ENCODE measurements around the gene MTRF1L.
"Not testable (repeated sequence)": the region's sequence is repeated elsewhere in the genome, so short reads cannot be mapped to it uniquely, and the experiment has no call there.

Gene MTRF1L

DNA sequence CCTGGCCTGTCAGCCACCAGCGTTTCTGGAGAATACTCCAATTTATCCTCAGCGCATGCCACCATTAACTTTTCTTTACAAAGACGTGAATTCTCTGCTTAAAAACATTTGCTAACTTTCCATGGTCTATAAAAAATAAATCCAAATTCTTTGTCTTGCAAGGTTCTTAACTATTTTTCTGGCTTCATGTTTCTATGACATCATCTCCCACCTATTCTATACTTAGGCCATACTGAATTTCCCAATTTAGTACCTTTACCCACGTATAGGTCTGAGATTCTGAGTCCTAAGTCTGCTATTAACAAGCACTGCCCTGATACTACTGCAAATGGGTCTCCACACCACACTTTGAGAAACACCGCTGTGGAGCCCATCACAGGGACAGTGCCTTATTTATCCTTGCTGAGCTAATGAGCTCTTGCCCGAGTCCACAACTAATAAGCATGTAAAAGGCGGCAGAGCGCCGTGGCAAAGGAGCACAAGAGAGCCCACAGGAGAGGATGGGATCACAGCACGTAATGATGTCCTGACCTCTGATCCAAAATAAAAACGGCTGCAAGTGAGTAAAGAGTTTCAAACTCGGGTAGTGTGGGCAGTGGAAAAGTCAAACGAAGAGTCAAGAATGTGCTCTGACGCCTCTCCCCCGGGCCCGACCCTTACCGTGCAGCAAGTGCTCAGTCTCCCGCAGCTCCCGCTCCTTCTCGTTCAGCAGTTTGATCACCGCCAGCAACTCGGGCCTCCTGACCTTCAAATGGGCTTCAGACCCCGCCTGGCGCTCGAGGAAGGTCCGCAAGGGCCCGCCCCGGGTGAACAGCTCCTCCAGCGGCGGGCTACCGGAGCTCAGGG is 519 bp downstream of the MTRF1L start:
- DNase-seq (ENCODE audit: low read depth) = no peak

DNA sequence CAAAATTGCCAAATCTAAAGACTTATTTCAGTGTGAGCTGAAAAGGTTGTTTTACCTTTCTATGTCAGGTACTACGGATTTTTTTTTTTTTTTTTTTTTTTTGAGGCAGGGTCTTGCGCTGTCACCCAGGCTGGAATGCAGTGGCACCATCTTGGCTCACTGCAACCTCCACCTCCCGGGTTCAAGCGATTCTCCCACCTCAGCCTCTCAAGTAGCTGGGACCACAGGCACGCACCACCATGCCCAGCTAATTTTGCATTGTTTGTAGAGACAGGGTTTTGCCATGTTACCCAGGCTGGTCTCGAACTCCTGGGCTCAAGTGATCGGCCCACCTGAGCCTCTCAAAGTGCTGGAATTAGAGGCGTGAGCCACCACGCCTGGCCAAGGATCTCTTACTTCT is 1.7 kb downstream of the MTRF1L start:
- not testable (repeated sequence) for DNase-seq (ENCODE audit: low read depth)

DNA sequence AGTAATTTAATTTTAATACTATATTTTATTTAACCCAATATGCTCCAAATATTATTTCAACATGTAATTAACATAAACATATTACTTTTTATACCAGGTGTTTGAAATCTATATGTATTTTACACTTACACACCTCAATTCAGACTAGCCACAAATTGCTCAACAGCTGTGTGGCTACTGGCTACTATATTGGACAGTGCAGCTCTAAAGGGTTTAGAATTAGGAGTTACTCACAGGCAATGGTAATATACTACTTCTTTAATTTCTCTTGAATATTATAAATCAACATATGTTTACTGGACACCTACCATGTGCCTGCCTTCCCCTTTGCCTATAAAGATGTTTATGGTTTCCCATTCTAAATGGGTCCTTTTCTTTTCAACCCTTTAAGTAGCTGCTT is 2.3 kb downstream of the MTRF1L start:
- DNase-seq (ENCODE audit: low read depth) = no peak

- not testable (repeated sequence) for DNase-seq (ENCODE audit: low read depth)
These were observed 3.0 kb downstream of the MTRF1L start for GRCh38 chr6:152999538-152999937.

DNA sequence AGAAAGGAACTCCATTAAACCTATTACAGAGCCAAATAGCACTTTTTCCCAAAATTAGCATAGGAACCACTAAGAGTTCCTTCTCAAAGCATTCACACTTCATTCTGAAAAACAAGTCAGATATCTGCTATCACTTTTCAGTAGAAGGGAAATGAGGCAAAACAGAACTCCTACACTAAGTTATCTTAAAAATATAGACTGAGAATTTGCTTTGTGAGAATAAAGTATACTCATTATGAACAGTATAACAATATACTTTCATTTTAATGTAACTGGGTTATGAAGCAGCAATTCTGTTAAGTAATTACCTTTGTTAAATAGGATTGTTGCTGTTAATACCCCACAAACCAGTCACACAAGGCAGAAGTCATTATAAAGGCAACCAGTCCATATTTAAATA is 8.7 kb downstream of the MTRF1L start:
- DNase-seq (ENCODE audit: low read depth) = no peak

DNA sequence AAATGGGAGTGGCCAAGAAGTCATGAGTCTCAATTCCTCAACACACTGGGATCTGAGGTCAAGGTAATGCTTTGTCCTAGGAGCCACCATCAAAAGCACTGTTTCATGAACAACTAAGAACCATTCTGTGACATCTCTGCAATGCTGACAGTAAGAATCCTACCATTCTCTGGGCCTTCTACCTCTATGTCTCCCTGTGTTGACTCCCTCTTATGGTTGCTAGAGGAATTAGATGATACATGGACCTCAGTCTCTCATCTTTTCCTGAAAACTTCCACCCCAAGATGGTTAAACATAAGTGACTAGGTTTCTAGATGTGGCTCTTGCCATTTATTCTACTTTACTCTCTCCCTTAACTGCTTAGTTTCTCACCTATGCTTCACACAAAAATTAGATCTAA is 9.1 kb downstream of the MTRF1L start:
- DNase-seq (ENCODE audit: low read depth) = no peak

- no peak for DNase-seq (ENCODE audit: low read depth)
These were observed 15.5 kb downstream of the MTRF1L start for GRCh38 chr6:152986978-152987377.

- DNase-seq (ENCODE audit: low read depth) = not testable (repeated sequence)
These were observed 17.2 kb downstream of the MTRF1L start for GRCh38 chr6:152985300-152985699.

DNA sequence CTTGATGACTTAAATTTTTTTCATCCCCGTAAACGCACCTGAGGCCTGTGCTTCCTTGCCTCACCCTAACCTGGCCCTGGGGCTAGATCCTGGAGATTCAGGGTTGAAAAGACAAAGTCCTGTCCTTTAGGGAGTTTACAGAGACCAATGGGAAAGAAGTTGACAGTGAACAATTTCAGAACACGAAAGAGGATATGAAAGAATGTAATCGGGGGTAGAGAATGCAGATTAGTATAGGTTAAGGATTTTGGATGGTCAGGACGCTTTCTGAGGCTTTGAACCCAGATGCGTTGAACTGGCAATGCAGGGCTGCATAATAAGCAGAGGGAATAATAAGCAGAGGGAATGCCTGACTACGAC is 18.0 kb downstream of the MTRF1L start:
- DNase-seq (ENCODE audit: low read depth) = no peak

GRCh38 chr6:152983637-152984512 is 18.6 kb downstream of the MTRF1L start:
- DNase-seq (ENCODE audit: low read depth) = peak; percentile 72

GRCh38 chr6:152982904-152983636 is 19.4 kb downstream of the MTRF1L start, which contains the start of gene FBXO5:
FBXO5 (minus strand) TSS chr6:152983041; CDS start chr6:152982959, 82 bp downstream.
- DNase-seq (ENCODE audit: low read depth) = peak; percentile 99

DNA sequence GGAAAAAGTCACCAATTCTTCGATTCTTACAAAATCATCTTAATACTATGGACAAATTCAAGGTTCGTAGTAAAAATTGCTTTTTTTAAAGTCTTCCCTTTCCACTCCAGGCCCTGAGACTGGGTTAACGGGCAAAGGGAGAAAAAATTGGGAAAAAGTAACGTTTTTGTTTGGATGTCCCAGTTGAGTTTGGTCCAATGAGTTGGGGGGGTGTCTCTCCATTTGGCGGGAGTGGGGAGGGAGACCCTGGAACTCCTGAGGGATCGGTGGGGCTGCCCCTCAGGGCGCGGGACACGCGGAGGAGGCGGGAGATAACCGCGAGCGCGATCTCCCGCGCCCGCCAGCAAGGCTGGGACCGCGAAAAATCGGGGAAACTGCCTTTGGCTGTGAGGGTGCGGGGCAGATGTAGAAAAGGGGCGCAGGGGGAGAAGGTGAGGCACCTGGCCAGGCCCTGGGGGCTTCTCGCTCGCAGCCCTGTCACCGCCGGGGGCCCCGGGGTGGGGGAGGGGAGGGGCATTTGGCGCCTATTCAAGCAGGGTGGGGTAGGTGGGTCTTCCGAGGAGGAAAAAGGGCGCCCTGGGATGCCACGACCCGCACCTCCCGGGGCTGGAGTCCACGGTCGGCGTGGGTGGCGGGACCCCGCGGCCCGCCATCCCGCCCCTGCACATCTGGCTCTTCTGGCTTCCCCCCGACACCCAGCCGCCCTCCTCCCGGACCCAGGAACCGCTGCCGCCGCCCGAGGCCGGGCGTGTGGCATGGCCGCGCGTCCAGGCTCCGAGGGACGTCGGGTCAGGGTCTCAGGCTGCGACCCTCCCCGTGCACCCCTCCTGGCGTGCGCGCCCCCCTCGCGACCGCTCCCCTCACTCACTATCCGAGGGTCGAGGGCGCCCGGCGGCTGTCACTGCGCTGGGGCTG is 20.3 kb downstream of the MTRF1L start:
- DNase-seq (ENCODE audit: low read depth) = no peak

- no peak for DNase-seq (ENCODE audit: low read depth)
These were observed 21.3 kb downstream of the MTRF1L start for GRCh38 chr6:152981219-152981618.

GRCh38 chr6:152980656-152981055 is 21.9 kb downstream of the MTRF1L start:
- DNase-seq (ENCODE audit: low read depth) = no peak

DNA sequence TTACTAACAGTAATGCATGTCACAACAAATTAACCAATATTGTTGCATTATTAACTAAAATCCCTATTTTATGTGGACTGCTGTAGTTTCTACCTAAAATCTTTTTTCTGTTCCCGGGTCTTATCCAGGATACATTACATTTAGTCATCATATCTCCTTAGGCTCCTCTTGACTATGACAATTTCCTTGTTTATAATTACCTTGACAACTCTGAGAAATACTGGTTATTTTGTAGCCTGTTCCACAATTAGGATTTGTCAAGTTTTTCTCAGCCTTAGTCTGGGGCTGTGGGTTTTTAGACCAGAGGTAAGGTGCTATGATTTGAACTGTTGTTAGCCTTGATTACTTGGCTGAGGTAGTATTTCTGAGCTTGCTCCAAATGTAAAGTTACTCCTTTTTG is 23.4 kb downstream of the MTRF1L start:
- no peak for DNase-seq (ENCODE audit: low read depth)

GRCh38 chr6:152978058-152978457 is 24.5 kb downstream of the MTRF1L start:
- DNase-seq (ENCODE audit: low read depth) = no peak

- no peak for DNase-seq (ENCODE audit: low read depth)
These were observed 25.0 kb downstream of the MTRF1L start for GRCh38 chr6:152977556-152977955.

DNA sequence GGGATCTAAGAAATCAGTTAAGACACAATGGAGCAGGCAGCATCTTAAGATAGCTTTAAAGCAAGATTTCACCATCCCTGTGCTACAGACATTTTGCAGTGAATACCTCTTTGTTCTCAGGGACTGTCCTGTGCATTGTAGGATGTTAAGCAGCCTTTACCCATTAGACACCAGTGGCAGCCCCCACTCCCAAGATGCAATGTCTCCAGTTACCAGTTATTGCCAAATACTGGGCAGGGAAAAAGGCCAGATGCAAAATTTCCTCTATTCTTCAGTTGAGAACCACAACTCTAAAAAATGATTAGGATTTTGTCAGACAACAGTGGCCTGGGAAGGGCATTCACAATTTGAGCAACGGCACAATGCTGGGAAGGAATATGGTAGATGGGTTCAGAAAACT is 25.8 kb downstream of the MTRF1L start:
- DNase-seq (ENCODE audit: low read depth) = peak; percentile 43

DNA sequence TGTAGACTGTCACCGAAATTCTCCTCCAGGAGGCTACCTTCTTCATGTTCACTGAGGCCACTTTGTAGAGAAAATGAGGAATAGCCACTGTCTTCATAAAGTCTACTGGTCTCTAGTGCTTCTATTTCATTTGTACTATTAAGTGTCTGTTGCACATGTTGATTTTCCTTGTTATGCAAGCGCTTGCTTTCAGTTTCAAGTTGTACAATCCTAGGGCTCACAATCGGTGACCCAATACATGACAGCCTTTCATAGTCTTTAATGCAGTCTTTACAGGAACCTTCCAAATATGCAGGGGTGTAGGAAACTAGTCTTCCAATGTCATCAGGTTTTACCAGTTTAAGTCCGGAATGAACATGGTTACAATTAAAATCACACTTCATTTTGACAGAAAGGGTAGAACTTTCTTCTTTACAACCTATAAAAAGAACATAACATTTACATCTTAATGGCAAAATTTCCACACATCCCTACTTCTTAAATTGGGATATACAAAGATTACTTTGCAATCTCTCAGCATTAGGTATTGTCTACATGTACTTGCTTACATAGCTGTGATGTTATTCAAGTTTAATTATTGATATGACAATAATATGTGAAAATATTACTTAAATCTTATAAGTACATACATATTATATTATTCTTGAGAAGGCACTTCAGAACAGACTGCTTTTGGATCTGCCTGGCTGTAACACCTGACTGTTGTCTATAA is 27.1 kb downstream of the MTRF1L start:
- DNase-seq (ENCODE audit: low read depth) = peak; percentile 25

GRCh38 chr6:152973916-152974315 is 28.6 kb downstream of the MTRF1L start:
- DNase-seq (ENCODE audit: low read depth) = no peak

All from fibroblast of gingiva (primary cell).